Measurements from ENCODE around the gene EXD3. TPM values are rescaled to one million over a fixed set of nuclear protein-coding genes. Genes with fewer than 3 reads are reported as not detected.
A peak's percentile ranks its signal among the peaks of the same experiment; 100 is the strongest.
"Not testable (repeated sequence)": the region's sequence is repeated elsewhere in the genome, so short reads cannot be mapped to it uniquely, and the experiment has no call there.

EXD3 gene, protein sequence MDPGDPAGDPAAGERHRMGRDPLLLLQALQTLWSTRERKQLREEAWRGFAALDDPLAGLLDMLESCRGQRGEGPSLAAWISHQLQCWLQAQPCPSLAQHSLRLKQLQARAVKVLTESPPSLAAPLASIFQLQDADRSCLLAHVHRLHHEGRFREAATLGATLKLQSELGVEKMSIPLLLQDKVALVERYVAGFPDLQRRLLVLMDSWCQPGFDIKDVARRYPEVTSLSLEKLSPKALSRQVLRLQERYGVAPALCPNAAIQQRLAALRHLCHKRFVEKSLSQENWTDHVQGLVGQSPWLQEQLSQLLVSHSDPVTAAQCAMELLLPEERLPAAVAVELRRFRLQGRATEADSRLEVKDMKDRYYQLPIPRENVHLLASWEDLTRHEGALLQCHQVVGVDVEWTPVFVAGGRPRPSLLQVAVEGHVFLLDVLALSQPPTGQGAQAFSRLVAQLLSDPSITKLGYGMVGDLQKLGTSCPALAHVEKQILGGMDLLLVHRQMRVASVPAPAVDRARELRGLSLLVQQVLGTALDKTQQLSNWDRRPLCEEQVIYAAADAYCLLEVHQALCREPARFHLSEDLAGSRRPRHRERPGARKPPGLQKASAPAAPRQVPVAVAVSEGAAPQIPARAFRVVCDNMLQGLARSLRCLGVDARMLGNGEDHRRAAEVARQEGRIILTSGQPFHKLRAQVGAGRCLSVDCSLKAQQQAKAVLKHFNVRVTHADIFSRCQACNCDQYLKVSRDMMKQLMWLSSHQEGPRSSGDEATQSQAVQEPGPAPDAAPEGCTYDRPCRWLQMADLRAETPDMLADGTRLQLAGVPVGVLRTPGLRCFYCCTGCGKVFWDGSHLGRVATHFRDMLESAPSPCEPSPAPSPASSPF
- 1 to 10 TPM; 8.7 to 9.2 (median 8.9) TPM for polyA plus RNA-seq (ENCODE audit: insufficient read length in 3 of 3)

DNA sequence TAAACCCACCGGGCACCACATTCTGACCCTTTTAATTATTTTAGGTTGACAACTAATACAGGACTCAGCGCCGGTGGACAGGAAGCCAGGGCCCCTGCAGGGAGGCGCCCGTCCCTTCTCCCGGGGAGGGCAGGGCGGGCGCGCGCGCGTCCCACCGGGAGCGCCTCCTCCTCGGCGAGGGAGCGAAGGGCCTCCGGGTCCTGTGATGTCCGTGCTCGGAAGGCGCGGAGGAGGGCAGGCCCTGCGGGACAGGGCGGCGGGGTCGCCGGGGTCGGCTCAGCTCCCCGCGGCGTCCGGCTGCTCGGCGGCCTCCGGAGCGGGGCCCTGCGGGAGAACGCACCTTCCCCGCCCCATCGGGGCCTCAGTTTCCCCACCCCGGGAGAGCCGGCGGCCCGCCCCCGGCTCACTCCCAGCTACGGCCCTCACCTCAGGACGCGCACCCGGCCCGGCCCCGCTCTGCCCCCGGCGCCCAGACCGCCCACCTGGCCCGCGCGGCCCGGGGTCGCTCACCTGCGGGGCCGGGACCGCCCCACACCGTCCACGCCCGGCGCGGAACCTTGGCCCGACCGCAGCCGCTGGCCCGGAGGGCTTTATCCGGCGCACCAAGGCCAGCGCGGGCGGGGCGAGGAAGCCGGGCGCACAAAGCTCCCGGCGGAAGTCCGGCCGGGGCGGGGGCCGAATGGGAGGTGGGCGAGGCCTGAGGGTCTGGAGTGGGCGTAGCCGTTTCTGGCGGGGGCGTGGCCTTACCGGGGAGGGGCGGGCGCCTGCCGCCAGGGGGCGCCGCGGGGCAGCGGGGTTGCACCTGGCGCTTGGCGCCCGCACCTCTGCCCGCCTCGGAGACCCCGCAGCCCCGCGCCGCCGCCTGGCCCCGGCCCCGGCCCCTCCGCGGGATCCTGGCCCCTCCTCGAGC lies at the start of gene EXD3, which contains the start of gene NOXA1:
Gene EXD3 (minus strand): TSS at position 559 of the 910 bp plus-strand sequence. CDS start 27,805 bp downstream, outside the sequence.
Gene NOXA1 (plus strand): TSS at position 790 of the 910 bp plus-strand sequence. CDS start 137 bp downstream, outside the sequence.
- DNase-seq (ENCODE audit: low read depth in 3 of 3, low spot score in 2 of 3) = peak; percentile 45 to 74 (median 73)

DNA sequence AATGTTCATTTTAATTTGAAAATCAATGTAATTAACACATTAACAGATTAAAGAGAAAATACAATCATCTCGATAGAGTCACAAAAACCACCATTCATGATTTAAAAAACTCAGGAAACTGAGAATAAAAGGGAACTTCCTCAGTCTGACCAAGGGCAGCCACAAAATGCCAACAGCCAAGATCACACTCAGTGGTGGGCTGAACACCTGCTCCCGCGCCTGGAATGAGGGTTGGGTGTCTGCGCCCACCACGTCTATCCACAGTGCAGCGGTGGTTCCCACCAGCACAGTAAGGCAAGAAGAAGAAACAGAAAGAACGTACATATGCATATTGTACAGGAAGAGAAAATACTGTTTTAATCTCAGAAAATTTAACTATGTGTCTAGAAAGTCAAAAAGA lies 47.8 kb upstream of the EXD3 start:
- no peak for DNase-seq (ENCODE audit: low read depth in 3 of 3, low spot score in 2 of 3)

DNA sequence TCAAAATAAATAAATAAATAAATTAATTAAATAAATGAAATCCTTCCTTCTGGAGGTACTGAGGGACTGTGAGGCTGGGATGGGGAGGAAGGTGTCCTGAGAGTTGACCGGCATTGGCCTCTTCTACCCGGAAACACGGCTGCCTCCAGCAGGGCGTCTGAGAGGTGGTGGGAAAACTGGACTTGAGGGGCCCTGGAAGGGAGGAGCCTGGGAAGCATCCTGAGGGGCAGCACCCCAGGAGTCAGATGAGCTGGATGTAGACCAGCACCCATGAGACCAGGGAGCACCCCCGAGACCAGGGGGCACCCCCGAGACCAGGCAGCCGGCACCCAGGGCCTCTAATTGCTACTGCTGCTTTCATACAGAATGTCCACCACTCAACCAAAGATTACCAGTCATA lies 44.9 kb upstream of the EXD3 start:
- no peak for DNase-seq (ENCODE audit: low read depth in 3 of 3, low spot score in 2 of 3)

DNA sequence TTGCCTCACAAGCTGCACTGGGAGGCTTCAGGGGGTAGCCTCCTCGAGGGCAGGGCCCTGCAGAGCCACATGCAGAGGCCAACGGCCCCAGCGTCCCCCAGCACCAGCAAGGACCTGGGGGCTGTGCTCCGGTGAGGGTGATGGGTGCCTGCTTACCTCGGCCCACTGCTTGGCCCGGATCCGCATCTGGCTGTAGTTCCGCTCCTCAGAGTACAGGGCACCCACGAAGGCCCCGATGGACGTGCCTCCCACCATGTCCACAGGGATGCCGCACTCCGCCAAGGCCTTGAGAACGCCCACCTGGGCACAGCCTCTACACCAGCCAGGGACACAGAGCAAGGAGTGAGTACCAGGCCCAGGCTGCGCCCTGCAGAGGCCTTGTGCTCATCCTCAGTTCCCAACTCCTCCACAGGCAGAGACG lies 44.2 kb upstream of the EXD3 start:
- DNase-seq (ENCODE audit: low read depth in 3 of 3, low spot score in 2 of 3) = no peak

DNA sequence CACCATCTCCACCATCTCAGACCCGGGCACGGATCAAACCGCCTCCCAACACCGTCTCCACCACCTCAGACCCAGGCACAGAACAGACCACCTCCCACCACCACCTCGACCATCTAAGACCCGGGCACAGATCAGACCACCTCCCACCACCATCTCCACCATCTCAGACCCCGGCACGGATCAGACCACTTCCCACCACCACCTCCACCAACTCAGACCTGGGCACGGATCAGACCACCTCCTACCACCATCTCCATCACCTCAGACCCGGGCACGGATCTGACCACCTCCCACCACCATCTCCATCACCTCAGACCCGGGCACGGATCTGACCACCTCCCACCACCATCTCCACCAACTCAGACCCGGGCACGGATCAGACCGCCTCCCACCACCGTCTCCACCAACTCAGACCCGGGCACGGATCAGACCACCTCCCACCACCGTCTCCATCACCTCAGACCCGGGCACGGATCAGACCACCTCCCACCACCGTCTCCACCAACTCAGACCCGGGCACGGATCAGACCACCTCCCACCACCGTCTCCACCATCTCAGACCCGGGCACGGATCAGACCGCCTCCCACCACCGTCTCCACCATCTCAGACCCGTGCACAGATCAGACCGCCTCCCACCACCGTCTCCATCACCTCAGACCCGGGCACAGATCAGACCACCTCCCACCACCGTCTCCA lies 43.6 kb upstream of the EXD3 start:
- not testable (repeated sequence) for DNase-seq (ENCODE audit: low read depth in 3 of 3, low spot score in 2 of 3)

DNA sequence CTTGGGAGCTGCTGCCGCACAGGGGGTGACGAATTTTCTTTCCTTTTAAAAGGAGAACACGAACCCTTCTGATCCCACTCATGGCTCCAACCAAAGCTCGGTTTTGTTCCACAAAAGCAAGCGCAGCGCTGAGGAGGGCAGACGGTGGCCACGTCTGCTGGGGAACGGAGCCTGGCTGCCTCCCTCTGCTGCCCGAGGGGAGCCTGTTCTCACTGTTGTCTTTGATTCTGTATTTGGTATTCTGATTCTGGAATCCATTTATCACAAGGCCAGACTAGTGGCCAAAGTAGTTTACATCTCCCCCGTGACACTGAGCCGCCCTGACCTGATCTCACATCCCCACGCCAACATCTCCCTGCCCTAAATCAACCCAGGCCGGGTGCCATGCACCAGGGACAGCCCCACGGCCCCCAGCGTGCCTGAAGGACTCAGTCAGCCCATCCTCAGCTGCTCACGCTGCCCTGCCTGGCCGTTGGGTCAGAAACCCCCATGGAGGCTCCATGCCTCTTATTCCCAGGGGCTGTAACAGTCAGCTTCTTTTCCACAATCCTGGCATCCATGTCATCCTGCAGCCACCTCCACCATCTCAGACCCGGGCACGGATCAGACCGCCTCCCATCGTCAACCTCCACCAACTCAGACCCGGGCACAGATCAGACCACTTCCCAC lies 42.9 kb upstream of the EXD3 start:
- DNase-seq (ENCODE audit: low read depth in 3 of 3, low spot score in 2 of 3) = no peak

DNA sequence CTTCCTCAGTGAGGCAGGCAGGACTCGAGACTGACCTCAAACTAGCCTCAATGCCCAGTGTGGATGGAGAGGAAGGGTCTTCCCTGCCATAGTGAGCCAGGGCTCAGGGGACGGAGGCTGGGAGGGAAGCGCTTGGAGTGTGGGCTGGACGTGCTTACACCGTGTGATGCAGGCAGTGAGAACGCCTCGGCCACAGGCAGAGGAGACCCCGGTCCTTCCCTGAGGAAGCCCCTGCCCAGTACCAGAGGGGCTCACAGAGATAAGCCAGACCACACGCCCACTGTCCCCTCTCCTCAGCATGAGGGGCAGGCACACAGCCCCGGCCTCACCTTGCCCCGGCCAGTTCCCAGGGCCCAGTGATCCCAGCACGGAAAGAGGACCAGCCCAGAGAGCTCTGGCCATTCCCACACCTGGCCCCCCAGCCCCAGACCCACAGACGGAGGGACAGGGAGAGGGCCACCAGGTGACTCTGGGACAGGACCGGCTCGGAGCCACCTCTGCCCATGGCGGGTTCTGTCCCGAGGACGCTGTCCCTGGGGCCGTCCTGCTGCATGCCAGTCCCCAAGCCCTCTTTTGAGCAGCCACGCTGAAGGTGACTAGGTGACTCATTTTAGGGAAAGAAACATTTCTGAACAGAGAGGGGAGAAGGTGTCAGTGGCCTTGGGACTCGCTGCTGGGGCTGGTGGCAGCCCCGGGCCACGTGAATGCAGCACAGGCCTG lies 42.2 kb upstream of the EXD3 start:
- DNase-seq (ENCODE audit: low read depth in 3 of 3, low spot score in 2 of 3) = no peak

DNA sequence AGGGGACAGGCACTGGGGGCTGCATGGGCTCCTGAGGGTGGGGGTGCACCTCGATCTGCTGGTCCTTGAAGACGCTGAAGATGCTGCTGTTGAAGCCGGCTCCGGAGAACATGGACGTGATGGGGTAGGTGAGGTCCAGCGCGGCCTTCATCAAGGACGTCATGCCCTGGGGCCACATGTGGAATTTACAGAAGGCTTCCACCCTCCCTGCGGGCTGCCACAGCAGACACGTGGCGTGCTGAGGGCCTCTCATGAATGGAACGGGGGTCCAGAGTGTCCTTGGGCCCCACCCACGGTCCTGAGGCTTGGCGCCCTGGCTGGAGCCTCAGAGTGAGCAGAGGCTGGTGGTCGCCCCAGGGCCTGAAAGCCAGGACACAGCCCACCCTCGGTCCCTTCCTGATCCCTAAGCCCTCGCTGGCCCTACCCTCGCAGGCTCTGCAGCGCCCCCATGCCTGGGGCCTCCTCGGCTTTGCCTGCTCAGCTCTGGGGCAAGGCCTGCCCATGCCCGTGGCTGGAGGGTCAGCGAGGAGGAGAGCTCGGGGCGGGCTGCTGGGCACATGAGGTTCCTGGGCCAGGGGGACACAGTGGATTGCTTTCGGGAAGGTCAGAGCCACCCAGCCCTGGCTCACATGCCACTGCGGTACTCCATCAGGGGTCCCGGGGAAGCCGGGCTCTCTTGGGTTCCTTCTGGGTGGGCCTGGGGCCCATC lies 41.5 kb upstream of the EXD3 start:
- DNase-seq (ENCODE audit: low read depth in 3 of 3, low spot score in 2 of 3) = no peak

DNA sequence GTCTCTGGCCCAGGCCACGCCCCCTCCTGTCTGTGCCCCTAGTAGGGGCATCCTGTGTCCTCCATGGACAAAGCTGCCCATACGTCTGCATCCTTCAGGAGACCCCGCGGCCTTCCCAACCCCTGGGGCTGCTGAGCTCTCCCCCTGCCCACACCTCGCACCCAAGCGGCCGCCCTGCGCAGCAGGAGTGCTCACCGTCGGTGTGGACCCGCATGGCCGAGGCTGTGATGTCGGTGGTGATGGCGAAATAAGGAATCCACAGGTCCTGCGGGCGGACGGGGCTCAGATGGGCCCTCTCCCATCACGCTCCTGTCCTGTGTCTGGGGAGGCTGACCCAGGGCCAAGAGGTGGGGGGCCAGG lies 40.9 kb upstream of the EXD3 start:
- DNase-seq (ENCODE audit: low read depth in 3 of 3, low spot score in 2 of 3) = no peak

DNA sequence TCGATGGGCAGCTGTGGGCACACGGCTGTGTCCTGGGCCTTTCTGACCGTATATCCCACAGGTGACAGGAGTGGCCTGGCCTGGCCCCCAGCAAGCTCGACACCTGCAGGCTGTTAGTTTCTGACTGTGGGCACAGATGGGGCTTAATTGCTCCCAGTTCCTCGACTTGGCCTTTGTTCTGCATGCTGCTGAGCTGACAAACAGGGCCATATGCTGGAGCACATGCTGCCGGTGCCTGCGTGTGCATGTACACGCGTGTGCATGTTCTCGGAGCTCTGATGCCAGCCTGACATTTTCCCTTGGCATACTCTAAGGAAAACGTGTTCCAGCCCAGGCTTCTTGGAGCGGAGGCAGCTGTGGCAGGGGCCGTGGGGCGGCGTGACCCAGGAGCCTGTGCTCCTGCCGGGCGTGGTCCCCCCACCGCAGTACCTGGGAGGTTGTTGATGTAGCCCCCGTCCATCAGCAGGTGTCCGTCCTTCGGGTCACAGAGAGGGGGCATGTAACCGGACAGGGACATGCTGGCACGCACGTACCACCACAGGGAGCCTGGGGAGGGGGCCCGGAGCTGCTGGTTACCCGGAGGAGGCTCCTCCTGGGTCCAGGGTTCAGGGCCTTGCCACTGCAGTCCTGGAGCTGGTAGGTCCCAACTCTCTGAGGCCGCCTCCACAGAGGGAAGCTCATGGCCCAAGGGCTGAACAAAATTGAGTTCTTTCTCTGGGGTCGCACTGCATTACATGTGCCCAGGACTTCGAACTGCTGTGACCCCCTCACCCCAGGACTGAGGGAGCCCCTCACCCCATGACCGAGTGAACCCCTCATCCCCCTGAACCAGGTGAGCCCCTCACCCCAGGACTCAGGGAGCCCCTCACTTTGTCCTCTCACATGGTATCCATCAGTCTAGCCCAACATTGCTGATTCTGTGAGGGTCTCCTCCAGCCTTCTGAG lies 40.3 kb upstream of the EXD3 start:
- no peak for DNase-seq (ENCODE audit: low read depth in 3 of 3, low spot score in 2 of 3)

DNA sequence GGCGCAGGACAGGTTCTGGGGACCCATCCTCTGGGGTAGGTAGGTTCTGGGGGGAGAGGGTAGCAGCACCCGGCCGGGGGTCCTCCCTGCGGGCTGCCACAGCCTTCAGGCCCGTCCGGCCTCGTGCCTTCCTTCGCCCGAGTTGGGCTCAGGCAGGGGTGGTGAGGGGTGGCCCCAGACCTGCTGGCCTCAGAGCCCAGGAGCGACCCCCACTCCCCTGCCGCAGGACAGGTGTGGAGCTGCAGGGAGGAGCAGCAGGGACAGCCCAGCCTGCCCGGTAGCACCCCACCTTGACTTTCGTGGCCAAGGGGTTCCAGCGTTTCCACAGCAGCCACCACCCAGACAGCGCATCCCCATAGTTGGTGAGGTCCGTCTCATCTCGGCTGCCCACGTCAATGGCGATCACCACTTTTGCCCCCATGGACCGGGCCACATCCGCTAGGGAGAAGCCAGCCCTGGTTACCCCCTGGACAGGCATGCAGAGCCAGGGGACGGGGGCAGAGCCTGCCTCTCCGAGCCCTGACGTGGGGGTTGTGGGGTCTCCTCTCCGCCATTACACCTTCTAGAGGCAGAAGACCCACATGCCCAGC lies 39.5 kb upstream of the EXD3 start:
- no peak for DNase-seq (ENCODE audit: low read depth in 3 of 3, low spot score in 2 of 3)

DNA sequence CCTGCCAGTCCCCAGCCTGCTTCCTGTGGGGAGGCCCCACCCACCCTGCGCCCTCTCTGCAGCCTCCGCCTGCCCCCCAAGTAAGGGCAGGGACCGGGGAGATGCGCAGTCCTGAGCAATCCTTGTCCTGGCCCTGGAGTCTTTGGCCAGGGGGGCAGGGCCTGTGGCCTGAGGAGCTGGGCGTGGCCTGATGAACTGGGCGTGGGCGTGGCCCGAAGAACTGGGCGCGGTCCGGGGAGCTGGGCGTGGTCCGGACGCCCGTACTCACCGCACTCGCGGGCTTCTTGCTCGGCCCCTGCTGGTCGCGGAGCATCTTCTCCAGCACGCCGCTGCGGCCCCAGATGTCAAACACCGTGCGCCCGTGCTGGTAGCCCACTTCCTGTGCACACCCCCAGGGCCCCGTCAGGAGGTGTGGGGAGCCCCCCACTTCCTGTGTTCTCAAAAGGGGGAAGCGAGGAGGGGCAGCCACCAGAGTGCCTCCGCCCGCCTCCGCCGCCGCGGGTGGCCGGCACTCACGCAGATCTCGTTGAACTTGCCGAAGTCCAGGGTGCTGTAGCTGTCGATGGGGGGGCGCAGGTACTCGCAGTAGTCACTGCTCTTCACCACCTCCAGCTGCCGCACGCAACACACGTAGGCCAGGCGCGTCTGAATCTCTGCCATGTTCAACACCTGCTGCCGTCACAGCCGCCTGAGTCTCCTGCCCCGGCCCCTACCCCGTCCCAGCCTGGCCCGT lies 38.9 kb upstream of the EXD3 start:
- no peak for DNase-seq (ENCODE audit: low read depth in 3 of 3, low spot score in 2 of 3)

DNA sequence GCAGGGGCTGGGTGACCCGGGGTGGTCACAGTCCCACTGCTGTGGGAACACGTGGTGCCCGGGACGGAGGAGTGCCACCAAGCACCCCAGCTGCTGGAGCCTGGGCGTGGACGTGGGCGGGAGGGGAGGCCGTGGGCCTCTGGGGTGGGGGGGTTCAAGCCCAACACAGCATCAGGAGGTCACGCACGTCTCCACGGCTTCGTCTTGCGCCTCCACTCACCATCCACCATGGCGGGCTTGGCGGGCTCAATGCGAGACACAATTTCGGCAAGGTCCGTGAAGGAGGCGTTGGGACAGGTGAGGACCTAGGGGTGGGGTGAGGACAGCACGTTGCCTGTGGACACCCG lies 38.3 kb upstream of the EXD3 start:
- no peak for DNase-seq (ENCODE audit: low read depth in 3 of 3, low spot score in 2 of 3)

DNA sequence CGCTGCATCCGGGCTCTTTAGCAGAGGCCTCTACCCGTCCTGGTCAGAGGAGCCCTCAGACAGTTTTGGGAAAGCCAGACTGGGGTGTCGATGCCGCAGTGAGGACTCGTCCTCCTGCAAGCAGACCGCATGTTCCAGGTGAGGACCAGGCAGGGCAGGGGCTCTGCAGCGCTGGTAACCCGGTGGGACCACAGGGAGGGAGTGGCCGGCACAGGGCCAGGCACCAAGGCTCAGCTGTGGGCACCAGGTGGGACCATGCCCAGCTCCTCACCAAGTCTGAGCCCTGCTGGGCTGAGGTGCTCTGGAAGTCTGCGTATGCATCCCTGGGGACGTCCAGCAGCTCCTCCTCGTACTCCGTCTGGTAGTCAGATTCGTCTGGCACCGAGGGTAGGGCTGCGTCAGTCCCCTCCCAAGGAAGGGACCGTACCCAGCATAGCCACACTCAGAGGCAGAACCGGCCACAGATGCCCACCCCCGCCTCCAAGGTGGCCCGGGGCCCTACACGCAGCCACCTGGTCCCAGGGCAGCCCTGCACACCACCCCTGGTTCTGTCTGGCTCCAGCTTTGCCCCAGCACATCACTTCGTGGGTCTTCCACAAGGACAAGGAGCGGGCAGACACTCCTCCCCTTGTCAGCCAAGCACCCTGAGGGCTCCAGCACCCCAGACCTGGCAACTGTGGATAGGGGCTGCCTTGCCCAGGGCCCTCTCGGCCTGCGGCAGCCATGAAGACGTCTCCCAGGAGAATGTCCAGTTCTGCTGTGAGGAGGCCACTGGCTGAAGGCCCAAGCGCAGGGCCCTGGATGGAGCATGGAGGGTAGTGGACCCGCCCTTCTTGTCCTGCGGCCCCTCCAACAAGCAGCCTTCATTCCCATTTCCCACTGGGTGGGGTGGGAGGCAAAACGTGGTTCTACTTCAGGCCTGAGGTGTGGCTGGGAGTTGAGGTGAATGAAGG lies 37.7 kb upstream of the EXD3 start:
- DNase-seq (ENCODE audit: low read depth in 3 of 3, low spot score in 2 of 3) = no peak

All from right renal cortex interstitium (tissue), 3 donors.